Vagina (tissue), 2 donors: Measurements from ENCODE around the gene BCAS1. TPM values are rescaled to one million over a fixed set of nuclear protein-coding genes. Genes with fewer than 3 reads are reported as not detected.

Experiments used
- DNase-seq, 2 donors: peaks; one replicate each; pipeline ENCODE4 v3.0.0-alpha.2; 2017; ENCODE audit errors: extremely low spot score in 2 of 2
- H3K27ac ChIP-seq: fragments of 200-600 bp; sonication (generic); one replicate; pipeline ENCODE4 v1.5.1; 2019
- H3K27me3 ChIP-seq: fragments of 200-600 bp; sonication (generic); one replicate; pipeline ENCODE4 v1.5.1; 2019
- H3K36me3 ChIP-seq, 2 donors: fragments of 200-600 bp; sonication (generic); one replicate each; pipeline ENCODE4 v1.5.1; 2017 to 2019
- H3K4me1 ChIP-seq: fragments of 200-600 bp; sonication (generic); one replicate; pipeline ENCODE4 v1.5.1; 2019
- H3K4me3 ChIP-seq, 2 donors: fragments of 200-600 bp; sonication (generic); 1 replicate in 1 of 2; 2 replicates in 1 of 2; pipeline ENCODE4 v1.5.1; 2016 to 2019
- H3K9me3 ChIP-seq: fragments of 200-600 bp; sonication (generic); one replicate; pipeline ENCODE4 v1.5.1; 2019
- POLR2A ChIP-seq, 2 donors: fragments of 450-650 bp; IDR thresholded peaks; one replicate each; pipeline ENCODE4 v1.6.1; 2017; ENCODE audit warnings: antibody characterized with exemption in 2 of 2, mild to moderate bottlenecking in 2 of 2, moderate library complexity in 2 of 2
- POLR2AphosphoS5 ChIP-seq, 2 donors: sonication (generic); formaldehyde crosslinking; IDR thresholded peaks; one replicate each; pipeline ENCODE4 v1.9.0; 2017; ENCODE audit warnings: antibody characterized with exemption in 2 of 2, mild to moderate bottlenecking in 2 of 2, low read depth in 1 of 2; ENCODE audit not compliant: insufficient read depth in 1 of 2
- intact Hi-C: fragments of 100-400 bp; cut with DNase I; formaldehyde crosslinking; loops from one replicate; pipeline ENCODE4 v1.15.1; 2023
- total RNA-seq: library from RNA; depleted of rRNA; stranded (reverse); fragments of >200 nt; gene quantifications from one replicate; pipeline ENCODE4 v1.2.3, GENCODE V29; 2016
- TF ChIP-seq, protein P1 (sequence below), 3 experiments: fragments of 450-650 bp in 2 of 3; fragments of 200-600 bp in 1 of 3; sonication (generic) in 1 of 3; IDR thresholded peaks; one replicate each; pipeline ENCODE4 v1.5.1; 2017 to 2019; ENCODE audit warnings: antibody characterized with exemption in 3 of 3, mild to moderate bottlenecking in 2 of 3, moderate library complexity in 2 of 3

The BCAS1 gene
- total RNA-seq, 1 donor from 2014 or later = 2.7 TPM

DNA sequence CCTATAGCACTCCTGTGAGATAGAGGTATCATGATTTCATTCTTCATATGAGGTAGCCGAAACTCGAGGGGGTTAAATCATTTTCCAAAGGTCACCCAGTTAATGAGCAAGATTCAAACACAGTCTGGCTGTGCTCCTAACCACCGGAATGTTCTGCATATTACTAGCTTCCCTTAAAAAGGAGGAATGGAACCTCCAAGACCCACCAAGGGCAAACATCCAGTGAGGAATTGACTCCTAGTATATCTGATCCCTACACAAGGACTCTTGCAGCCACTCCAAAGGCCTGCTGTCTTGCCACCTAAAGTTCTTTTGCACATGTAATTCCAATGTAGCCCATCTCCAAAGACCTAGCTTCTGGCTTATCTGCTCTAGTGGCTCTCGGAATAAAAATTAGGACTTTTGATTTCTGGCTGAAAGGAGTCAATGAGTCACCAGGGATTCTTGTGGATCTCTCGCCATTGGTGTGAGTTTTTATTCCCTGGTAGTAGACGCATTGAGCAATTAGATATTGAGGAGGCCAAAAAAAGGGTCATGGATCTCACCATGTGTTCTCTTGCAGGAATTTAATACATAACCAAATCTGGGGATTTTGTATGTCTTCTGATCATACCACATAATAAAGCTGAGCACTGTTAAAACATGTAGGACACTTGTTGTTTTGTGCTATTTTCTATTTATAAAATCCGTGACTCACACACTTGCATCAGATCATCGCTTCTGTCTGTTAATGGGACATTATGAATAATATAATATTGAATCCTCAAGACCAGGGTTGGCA, 9.1 kb downstream of the BCAS1 start:
- Histone ChIP-seq H3K4me3 (no peak overlapping the region), H3K36me3 (no peaks in the 10 kb centered on the region), H3K27ac (peak overlapping the region; percentile 39), H3K4me1 (peaks cover 14% of the 10 kb centered on the region), H3K9me3 (no peaks in the 10 kb centered on the region), H3K27me3 (no peaks in the 10 kb centered on the region)
- peak in 1 of 2 donors; percentile 13 for TF ChIP-seq POLR2AphosphoS5 (IDR thresholded peaks at IDR 0.05; ENCODE audit: insufficient read depth in 1 of 2, low read depth in 1 of 2)
- TF ChIP-seq, protein P1, sequence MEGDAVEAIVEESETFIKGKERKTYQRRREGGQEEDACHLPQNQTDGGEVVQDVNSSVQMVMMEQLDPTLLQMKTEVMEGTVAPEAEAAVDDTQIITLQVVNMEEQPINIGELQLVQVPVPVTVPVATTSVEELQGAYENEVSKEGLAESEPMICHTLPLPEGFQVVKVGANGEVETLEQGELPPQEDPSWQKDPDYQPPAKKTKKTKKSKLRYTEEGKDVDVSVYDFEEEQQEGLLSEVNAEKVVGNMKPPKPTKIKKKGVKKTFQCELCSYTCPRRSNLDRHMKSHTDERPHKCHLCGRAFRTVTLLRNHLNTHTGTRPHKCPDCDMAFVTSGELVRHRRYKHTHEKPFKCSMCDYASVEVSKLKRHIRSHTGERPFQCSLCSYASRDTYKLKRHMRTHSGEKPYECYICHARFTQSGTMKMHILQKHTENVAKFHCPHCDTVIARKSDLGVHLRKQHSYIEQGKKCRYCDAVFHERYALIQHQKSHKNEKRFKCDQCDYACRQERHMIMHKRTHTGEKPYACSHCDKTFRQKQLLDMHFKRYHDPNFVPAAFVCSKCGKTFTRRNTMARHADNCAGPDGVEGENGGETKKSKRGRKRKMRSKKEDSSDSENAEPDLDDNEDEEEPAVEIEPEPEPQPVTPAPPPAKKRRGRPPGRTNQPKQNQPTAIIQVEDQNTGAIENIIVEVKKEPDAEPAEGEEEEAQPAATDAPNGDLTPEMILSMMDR (IDR thresholded peaks at IDR 0.05) = no peak
- DNase-seq = no peak
- intact Hi-C loops = no loop called here

DNA sequence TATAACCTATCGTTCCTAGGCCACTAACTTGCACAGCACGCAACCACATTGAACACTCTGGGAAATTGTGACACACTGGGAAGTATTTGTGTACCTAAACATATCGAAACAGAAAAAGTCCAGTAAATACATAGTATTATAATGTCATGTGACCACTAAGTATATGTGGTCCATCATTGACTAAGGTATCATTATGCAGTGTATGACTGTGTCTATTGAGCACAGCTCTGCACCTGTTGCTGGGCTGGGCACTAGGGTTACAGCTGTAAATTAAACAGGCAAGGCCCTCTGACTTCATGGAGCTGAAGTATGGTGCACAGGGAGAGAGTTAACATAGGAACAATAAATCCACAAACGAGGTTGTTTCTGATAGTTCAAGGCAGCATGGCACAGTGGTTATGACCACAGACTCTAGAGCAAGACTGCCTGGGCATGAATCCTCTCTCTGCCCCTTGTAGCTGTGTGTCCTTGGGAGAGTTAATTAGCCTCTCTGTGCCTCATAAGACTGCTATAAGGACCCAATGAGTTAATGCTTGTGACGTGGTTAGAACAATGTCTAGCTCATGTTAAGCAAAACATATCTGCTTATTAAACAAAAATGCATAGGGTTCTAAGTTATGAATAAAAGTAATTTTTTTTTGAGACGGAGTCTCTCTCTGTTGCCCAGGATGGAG, 10.6 kb downstream of the BCAS1 start:
- TF ChIP-seq POLR2A (IDR thresholded peaks at IDR 0.05) = no peak
- no peak for TF ChIP-seq POLR2AphosphoS5 (IDR thresholded peaks at IDR 0.05; ENCODE audit: insufficient read depth in 1 of 2, low read depth in 1 of 2)
- TF ChIP-seq, protein P1 (IDR thresholded peaks at IDR 0.05) = no peak
- H3K27me3 ChIP-seq = no peaks in the 10 kb centered on the region
- H3K4me1 ChIP-seq = peaks cover 14% of the 10 kb centered on the region
- H3K36me3 ChIP-seq = no peaks in the 10 kb centered on the region
- no peak overlapping the region for H3K4me3 ChIP-seq
- DNase-seq = no peak
- intact Hi-C loops = no loop called here
- H3K9me3 ChIP-seq = no peaks in the 10 kb centered on the region
- no peak overlapping the region for H3K27ac ChIP-seq

GRCh38 chr20:54058420-54059139, 11.8 kb downstream of the BCAS1 start:
- Histone ChIP-seq H3K4me1 (peaks cover 14% of the 10 kb centered on the region), H3K4me3 (no peak overlapping the region), H3K9me3 (no peaks in the 10 kb centered on the region), H3K27ac (no peak overlapping the region), H3K27me3 (no peaks in the 10 kb centered on the region), H3K36me3 (no peaks in the 10 kb centered on the region)
- no peak for DNase-seq
- intact Hi-C loops = no loop called here
- no peak for TF ChIP-seq POLR2AphosphoS5 (IDR thresholded peaks at IDR 0.05; ENCODE audit: insufficient read depth in 1 of 2, low read depth in 1 of 2)
- TF ChIP-seq POLR2A (IDR thresholded peaks at IDR 0.05) = no peak
- TF ChIP-seq, protein P1 (IDR thresholded peaks at IDR 0.05) = no peak

- no peak overlapping the region for H3K4me3 ChIP-seq
- no peak for DNase-seq
Measured at GRCh38 chr20:54056762-54057639, 13.4 kb downstream of the BCAS1 start.

DNA sequence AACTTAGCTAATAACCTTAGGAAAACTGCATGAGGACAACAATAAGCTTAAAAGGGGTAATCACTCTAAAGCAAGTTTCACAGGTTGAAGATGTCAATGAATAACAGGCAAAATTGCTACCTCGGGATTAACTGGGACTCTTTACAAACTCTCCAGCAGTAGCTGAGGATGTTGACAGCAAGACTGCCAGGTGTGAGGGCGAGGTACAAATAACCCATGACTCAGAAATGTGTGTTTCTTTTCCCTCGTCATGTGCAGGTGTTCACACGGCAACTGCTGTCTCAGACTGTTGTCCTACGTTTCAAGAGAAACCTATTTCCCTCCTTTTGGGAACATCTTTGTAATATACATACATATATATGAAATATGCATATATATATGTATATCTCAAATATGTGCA, 15.9 kb downstream of the BCAS1 start:
- Histone ChIP-seq H3K4me3 (no peak overlapping the region), H3K9me3 (no peaks in the 10 kb centered on the region), H3K27ac (no peak overlapping the region), H3K36me3 (no peaks in the 10 kb centered on the region), H3K4me1 (no peaks in the 10 kb centered on the region), H3K27me3 (no peaks in the 10 kb centered on the region)
- TF ChIP-seq, protein P1 (IDR thresholded peaks at IDR 0.05) = no peak
- TF ChIP-seq POLR2A (IDR thresholded peaks at IDR 0.05) (no peak), POLR2AphosphoS5 (IDR thresholded peaks at IDR 0.05; ENCODE audit: insufficient read depth in 1 of 2, low read depth in 1 of 2) (no peak)
- intact Hi-C loops = no loop called here
- DNase-seq = no peak

More at GRCh38 chr20:54056762-54057639, 13.4 kb downstream of the BCAS1 start:
- Histone ChIP-seq H3K27ac (no peak overlapping the region), H3K4me1 (peaks cover 12% of the 10 kb centered on the region), H3K9me3 (no peaks in the 10 kb centered on the region), H3K36me3 (no peaks in the 10 kb centered on the region), H3K27me3 (no peaks in the 10 kb centered on the region)
- TF ChIP-seq POLR2AphosphoS5 (IDR thresholded peaks at IDR 0.05; ENCODE audit: insufficient read depth in 1 of 2, low read depth in 1 of 2) = no peak
- intact Hi-C loops = no loop called here
